ENCODE data around the gene ZDHHC11. TPM values are rescaled to one million over a fixed set of nuclear protein-coding genes. Genes with fewer than 3 reads are reported as not detected.
"Not testable (repeated sequence)": the region's sequence is repeated elsewhere in the genome, so short reads cannot be mapped to it uniquely, and the experiment has no call there.

Gene ZDHHC11
- polyA plus RNA-seq, 3 donors: 8.5 to 12.0 (median 9.9) TPM

GRCh38 chr5:747303-747844 is 103.4 kb downstream of the ZDHHC11 start:
- DNase-seq: not testable (repeated sequence)

DNA sequence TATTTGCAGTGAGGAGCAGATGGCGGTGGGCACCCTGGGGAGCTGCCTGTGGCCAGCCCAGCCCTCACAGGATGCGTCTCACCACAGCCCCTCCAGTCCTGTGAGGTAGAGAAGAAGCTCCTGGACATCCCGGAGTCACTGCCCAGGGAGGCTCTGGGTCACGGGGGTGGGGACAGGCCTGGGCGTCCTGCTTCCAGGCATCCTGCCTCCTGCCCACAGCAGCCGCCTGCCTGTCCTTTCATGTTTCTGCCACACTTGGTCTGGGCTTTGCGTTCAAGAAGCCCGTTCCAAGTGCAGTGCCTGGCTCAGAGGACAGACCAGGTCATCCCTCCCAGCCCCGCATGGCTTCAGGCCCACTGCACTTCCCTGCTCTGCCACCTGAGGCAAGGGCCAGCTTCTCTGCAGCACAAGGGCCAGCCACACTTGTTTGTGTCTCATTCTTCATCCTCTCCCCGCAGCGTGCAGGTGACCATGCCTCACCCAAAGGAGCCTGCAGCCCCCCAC is 104.5 kb downstream of the ZDHHC11 start:
- no peak for DNase-seq

Other genes with a start within 250 kb of the ZDHHC11 start
- 10 to 100 TPM in 2 of 3 donors, 1 to 10 TPM in 1; 8.6 to 11.3 (median 10.3) TPM for gene CEP72, start 238.6 kb downstream of the ZDHHC11 start, polyA plus RNA-seq (ENCODE audit: insufficient read length in 3 of 3)
- 1 to 10 TPM; 3.5 to 6.4 (median 4.2) TPM for gene TPPP, start 157.6 kb downstream of the ZDHHC11 start, polyA plus RNA-seq (ENCODE audit: insufficient read length in 3 of 3)
- gene ZDHHC11B, start 66.3 kb downstream of the ZDHHC11 start, polyA plus RNA-seq (ENCODE audit: insufficient read length in 3 of 3): 1 to 10 TPM; 7.9 to 9.2 (median 8.7) TPM
- 10 to 100 TPM; 39.3 to 44.0 (median 43.7) TPM for gene BRD9, start 41.8 kb upstream of the ZDHHC11 start, polyA plus RNA-seq (ENCODE audit: insufficient read length in 3 of 3)
- 10 to 100 TPM; 13.1 to 17.4 (median 13.6) TPM for gene TRIP13, start 41.9 kb upstream of the ZDHHC11 start, polyA plus RNA-seq (ENCODE audit: insufficient read length in 3 of 3)
- gene NKD2, start 157.8 kb upstream of the ZDHHC11 start, polyA plus RNA-seq (ENCODE audit: insufficient read length in 3 of 3): 10 to 100 TPM; 16.4 to 21.1 (median 20.5) TPM

Data from renal pelvis (tissue), 4 donors.